HG03342 (cell line): ENCODE measurements around the gene ZNF500.

Experiments
- ATAC-seq: cut with Tn5 transposase; IDR thresholded peaks from one replicate; pipeline ENCODE4 v1.9.1; 2021; ENCODE audit warnings: mild to moderate bottlenecking, moderate library complexity; ENCODE audit not compliant: unreplicated experiment

The ZNF500 gene

GRCh38 chr16:4775005-4775404 is 8.0 kb upstream of the ZNF500 start:
- no peak for ATAC-seq

- ATAC-seq = no peak
Measured at GRCh38 chr16:4772351-4772750, 5.4 kb upstream of the ZNF500 start.

GRCh38 chr16:4771646-4772045 is 4.7 kb upstream of the ZNF500 start:
- ATAC-seq = no peak

GRCh38 chr16:4769306-4769638 is 2.3 kb upstream of the ZNF500 start:
- ATAC-seq = no peak

GRCh38 chr16:4768549-4769305 is 1.8 kb upstream of the ZNF500 start:
- ATAC-seq = peak; percentile 69

GRCh38 chr16:4767872-4768548 is 1.0 kb upstream of the ZNF500 start:
- ATAC-seq = peak; percentile 0

GRCh38 chr16:4765511-4766474 is 1.2 kb downstream of the ZNF500 start:
- ATAC-seq = no peak

- ATAC-seq = no peak
Measured at GRCh38 chr16:4763791-4764190, 3.2 kb downstream of the ZNF500 start.

GRCh38 chr16:4762205-4762604 is 4.8 kb downstream of the ZNF500 start:
- ATAC-seq = no peak

GRCh38 chr16:4760221-4760910 is 6.6 kb downstream of the ZNF500 start:
- ATAC-seq = no peak

- ATAC-seq = no peak
Measured at GRCh38 chr16:4755687-4756086, 11.3 kb downstream of the ZNF500 start.

- ATAC-seq = no peak
Measured at GRCh38 chr16:4754865-4755264, 12.1 kb downstream of the ZNF500 start.

GRCh38 chr16:4753227-4753626 is 13.7 kb downstream of the ZNF500 start:
- ATAC-seq = no peak

GRCh38 chr16:4752351-4753100 is 14.4 kb downstream of the ZNF500 start:
- ATAC-seq = no peak

- no peak for ATAC-seq
Measured at GRCh38 chr16:4750896-4751295, 16.1 kb downstream of the ZNF500 start.

- no peak for ATAC-seq
Measured at GRCh38 chr16:4749700-4750257, 17.2 kb downstream of the ZNF500 start.

- ATAC-seq = no peak
Measured at GRCh38 chr16:4748682-4749411, 18.1 kb downstream of the ZNF500 start.

GRCh38 chr16:4747906-4748681 is 18.9 kb downstream of the ZNF500 start:
- no peak for ATAC-seq
